Activated CD8-positive, alpha-beta memory T cell treated with anti-CD3 and anti-CD28 coated beads, Interleukin-2, amount 50 U/mL, for 24 hours (primary cell): ENCODE measurements around the gene UNC5A.
"Not testable (repeated sequence)": the region's sequence is repeated elsewhere in the genome, so short reads cannot be mapped to it uniquely, and the experiment has no call there.

Source experiments
- DNase-seq: peaks from one replicate; pipeline ENCODE4 v3.0.0-alpha.2; 2020; ENCODE audit errors: extremely low read depth

The UNC5A gene

DNA sequence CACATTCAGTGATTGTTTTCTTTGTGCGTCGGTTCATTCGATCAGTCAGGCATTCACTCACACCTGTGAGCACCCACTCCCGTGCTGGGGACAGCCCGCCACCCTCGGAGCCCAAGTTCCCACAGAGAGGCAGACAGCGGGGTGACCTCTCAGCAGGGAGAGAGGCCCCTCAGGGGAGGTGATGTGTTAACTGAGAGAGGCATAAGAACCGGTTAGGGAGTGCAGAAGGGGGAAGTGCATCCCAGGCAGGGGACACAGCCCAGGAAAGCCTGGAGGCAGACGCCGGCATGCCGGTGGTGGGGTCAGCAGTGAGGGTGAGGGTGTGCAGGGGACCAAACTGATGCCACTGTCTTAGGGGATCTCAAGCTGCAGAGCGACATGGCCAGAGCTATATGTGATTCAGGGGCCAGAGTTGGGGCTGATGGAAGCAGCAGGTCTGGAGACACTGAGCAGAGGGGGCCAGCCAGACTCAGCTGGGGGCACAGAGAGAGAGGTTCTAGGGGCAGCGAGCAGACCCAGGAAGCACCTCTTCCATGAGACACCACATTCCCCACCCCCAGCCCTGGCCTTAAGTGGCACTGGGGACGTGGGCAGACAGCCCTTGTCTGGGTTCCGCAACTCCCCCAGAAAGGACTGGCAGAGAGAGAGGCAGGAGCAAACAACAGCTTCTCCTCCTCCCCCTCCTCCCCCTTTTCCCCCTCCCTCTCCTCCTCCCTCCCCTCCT is 52.8 kb downstream of the UNC5A start:
- no peak for DNase-seq

DNA sequence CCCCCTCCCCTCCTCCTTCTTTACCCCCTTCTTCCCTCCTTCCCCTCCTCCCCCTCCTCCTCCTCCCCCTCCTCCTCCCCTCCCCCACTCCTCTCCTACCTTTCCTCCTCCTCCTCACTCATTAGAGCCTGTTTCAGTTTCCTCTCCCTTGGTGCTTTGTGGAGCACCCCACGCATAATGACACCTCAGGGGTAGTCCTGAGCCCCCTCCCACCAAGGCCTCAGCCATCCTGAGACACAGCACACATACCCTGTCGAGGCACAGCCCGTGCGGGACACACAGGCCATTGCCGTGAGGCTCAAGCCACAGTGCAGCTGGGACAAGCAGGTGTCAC is 53.4 kb downstream of the UNC5A start:
- no peak for DNase-seq

DNA sequence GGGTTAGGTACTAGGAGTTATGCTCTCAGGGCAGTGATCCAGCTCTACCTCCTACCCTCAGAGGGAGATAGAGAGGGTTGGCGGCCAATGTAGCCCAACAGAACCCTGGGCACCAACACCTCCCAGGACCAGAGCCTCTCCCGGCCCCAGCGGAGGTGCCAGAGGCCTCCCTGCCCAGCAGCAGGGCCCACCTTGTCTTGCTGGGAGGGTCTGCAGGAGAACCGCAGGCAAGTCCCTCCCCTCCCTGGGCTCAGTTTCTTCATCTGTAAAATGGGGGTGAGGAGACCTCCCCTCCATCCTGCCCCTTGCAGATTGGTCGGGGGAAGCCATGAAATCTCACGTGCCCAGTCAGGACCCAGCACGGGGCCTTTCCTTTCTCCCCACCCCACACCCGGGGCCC is 54.4 kb downstream of the UNC5A start:
- no peak for DNase-seq

DNA sequence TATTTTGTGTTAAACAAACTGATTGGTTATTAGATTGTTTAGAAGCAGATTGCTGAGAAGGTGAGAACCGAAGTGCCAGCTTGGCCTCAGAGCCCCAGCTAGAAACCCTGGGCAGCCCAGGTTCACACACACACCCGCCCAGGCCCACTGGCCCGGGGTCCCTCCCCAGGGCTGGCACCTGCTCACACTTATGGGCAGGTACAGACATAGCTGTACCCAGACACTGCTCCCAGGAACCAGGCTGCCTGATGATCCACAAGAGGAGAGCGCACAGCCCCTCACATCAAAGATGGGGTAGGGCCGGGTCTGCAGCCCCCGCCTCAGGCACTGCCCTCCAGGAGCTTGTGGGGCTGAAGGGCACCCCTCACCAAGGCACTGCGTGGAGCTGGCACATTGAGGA is 55.6 kb downstream of the UNC5A start:
- DNase-seq: no peak

DNA sequence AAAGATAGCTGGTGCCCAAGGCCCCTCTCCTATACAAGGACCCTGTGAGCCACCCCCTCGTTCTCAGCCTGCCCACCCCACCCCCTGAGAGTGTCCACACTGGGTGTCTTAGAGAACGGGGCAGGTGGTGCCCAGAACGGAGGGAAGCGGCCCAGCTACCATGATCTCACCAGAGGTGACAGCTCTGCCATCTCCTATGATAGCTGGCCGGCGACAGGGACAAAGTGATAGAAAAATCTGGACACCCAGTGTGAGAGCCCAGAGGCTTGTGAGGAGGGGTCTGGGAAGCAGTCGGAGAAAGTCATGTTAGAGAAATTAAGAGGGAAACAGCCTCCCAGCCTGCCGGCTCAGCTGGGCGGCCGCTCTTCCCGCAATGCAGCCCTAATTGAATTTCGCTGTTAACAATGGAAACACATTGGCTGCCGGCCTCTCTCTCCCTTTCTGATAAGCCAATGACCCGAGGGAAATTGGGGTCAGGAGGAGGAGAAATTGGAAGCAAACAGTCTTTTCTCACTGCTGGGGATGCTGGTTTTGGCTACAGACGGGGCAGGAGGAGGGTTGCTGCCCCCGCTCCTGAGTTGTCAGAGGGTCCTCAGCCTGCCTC is 56.5 kb downstream of the UNC5A start:
- no peak for DNase-seq

DNA sequence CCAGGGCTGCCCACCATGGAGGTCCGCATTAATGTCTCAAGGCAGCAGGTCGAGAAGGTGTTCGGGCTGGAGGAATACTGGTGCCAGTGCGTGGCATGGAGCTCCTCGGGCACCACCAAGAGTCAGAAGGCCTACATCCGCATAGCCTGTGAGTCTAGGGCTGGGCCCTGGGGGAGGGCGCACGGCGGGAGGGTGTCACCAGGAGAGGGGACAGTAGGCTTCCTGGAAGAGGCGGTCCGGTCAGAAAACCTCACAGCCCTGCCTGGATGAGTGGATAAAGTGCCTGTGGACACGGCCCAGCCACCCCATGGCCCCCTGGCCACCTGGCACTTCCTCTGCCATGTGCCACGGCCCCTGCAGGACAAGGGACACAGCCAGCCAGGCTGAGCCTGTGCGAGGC is 57.8 kb downstream of the UNC5A start:
- no peak for DNase-seq

DNA sequence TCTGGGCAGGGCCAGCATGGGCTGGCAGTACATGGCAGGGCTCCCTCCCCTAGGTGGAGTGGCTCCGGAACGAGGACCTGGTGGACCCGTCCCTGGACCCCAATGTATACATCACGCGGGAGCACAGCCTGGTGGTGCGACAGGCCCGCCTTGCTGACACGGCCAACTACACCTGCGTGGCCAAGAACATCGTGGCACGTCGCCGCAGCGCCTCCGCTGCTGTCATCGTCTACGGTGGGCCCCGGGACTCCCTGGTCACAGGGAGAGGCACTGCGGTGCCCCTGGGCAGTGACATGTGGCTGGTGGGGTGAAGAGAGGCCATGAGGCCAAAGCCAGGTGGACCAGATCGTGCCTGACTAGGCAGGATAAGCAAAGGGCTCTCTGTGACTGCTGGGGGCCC is 58.4 kb downstream of the UNC5A start:
- DNase-seq: no peak

DNA sequence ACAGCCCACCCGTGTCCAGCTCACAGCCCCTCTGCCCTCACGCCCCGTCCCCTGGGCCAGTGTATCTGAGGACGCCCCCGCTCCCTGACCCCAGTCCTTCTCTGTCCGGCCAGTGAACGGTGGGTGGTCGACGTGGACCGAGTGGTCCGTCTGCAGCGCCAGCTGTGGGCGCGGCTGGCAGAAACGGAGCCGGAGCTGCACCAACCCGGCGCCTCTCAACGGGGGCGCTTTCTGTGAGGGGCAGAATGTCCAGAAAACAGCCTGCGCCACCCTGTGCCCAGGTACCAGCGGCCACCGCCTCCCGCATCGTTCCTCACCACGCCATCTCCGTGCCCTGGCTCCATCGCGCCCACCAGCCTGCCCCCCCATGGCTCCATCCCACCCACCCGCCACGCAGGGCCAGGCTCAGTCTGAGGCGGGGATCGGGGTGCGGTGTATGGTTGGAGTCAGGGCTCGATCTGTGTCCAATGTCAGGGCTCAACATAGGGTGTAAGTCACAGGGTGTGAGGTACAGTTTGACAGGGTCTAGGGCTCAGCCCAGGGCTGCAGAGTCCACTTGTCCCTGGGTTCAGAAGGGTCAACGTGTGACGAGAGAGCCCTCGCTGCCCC is 59.2 kb downstream of the UNC5A start:
- DNase-seq: no peak

DNA sequence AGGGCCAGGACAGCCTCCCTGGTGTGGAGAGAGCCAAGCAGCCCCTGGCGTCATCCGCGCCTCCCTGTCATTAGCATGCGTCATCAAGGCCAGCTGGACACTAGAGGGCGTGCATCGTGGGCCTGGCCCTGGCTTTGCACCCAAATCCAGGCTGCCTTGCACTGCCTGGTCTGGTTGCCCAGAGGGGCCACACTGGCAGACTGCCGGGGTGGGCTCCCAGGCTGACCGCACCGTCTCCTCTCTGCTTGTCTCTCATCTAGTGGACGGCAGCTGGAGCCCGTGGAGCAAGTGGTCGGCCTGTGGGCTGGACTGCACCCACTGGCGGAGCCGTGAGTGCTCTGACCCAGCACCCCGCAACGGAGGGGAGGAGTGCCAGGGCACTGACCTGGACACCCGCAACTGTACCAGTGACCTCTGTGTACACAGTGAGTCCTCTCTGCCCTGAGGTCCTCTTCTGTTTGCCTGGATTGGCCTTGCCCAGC is 59.8 kb downstream of the UNC5A start:
- no peak for DNase-seq

DNA sequence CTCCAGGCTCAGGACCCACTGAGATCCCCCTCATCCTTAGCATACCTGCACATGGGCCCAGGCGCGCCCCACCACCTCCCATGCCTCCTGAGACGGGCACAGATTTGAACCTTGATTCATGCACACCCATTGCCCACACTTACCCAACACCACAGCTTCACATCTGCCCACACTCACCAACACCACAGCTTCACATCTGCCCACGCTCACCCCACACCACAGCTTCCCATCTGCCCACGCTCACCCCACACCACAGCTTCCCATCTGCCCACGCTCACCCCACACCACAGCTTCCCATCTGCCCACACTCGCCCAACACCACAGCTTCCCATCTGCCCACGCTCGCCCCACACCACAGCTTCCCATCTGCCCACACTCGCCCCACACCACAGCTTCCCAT is 60.3 kb downstream of the UNC5A start:
- DNase-seq: not testable (repeated sequence)

DNA sequence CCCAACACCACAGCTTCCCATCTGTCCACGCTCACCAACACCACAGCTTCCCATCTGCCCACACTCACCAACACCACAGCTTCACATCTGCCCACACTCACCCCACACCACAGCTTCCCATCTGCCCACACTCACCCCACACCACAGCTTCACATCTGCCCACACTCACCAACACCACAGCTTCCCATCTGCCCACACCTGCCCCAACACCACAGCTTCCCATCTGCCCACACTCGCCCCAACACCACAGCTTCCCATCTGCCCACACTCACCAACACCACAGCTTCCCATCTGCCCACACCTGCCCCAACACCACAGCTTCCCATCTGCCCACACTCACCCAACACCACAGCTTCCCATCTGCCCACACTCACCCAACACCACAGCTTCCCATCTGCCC is 62.2 kb downstream of the UNC5A start:
- DNase-seq: not testable (repeated sequence)

DNA sequence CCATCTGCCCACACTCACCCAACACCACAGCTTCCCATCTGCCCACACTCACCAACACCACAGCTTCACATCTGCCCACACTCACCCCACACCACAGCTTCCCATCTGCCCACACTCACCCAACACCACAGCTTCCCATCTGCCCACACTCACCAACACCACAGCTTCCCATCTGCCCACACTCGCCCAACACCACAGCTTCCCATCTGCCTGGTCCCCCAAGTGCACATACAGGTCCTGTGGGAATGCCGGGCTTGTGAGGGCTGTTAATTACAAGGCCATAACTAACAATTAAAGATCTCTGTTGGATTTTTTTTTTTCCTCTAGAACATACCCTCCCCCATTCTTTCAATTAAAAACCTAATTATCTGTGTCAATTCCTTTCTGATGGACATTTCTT is 62.7 kb downstream of the UNC5A start:
- not testable (repeated sequence) for DNase-seq

DNA sequence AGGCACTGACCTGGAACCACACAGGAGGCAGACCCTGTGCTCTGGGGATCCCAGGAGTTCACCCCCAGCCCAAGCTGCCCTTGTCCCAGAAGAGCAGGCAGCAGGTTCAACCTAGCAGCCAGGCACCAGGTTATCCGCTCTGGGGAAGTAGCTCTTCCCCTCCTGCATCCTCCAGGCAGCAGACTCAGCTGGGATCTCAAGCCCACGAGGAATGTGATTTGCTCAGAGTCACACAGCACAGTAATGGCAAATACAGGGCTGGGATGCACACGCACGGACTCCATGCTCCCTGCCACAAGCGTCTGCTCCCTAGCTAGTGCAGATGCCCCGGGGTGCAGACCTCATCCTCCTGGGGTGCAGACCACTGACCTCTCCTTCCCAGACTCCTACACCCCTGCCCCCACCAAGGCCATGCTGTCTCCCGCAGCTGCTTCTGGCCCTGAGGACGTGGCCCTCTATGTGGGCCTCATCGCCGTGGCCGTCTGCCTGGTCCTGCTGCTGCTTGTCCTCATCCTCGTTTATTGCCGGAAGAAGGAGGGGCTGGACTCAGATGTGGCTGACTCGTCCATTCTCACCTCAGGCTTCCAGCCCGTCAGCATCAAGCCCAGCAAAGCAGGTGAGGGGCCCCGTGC is 63.3 kb downstream of the UNC5A start:
- no peak for DNase-seq

DNA sequence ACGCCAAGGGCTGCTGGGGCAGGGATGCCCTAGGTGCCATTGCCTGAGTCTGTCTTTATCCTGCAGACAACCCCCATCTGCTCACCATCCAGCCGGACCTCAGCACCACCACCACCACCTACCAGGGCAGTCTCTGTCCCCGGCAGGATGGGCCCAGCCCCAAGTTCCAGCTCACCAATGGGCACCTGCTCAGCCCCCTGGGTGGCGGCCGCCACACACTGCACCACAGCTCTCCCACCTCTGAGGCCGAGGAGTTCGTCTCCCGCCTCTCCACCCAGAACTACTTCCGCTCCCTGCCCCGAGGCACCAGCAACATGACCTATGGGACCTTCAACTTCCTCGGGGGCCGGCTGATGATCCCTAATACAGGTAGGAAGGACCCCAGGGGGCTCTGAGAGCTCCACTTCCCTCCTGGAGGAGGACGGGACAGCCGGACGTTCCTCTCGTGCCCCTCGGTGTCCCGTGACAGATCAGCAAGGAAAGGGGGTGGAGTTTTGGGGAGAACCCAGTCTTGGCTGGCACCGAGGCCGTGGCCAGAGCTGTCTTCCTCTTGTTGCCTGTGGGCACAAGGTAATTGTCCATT is 63.9 kb downstream of the UNC5A start:
- no peak for DNase-seq

DNA sequence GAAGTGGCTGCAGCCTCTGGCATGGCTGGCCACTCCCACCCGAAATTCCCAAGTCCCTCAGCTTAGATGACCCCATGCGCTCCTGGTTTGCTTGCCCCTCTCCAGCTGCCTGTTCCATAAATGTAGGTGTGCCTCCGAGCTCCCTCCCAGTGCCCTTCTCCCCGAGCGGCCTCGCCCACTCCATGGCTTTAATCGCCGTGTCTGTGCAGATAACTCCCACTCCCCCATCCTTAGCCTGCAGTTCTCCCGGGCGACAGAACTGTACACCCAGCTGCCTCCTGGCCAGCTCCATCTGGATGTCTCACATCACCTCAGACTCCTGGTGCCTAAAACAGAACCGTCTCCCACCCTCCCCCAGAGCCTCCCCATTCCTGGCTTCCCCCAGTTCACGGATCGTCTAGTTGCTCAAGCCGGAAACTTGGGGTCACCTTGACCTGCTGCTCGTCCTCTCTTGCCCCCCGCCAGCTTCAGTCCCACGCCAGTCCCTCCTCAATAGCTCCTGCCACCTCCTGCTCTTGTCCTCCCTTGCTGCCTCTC is 64.7 kb downstream of the UNC5A start:
- DNase-seq: no peak

DNA sequence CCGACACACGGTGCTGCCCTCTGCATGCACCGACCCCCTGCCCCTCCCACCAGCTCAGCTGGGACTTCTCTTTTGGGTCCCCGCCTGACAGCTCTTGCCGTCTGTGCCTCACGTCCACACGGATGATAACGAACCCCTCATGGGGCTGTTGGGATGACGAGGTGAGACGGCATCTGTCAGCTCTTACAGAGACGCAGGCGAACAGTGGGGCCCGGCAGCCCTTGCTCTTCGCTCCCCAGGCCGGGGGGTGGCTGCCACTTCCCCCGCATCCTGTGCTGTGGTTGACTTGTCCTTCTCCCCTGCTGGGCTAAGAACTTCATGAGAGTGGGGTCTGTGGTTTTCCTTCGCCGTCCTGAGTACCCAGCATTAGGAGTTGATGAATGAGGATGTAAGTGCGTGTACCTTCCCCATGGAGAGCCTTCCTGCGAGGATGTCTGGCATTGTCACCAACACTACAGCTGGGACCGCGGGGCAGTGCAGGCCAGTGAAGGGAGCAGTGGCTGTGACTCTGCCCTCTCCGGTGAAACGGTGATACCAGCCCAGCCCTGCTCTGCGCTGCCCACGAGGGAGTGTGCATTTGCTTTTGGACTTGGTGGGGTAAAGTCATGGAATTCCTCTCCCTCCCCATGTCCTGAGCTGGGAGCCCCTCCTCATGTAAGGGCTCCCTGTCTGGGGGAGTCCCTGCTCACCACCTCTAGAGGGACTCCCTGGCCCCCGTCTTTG is 65.6 kb downstream of the UNC5A start:
- DNase-seq: no peak

DNA sequence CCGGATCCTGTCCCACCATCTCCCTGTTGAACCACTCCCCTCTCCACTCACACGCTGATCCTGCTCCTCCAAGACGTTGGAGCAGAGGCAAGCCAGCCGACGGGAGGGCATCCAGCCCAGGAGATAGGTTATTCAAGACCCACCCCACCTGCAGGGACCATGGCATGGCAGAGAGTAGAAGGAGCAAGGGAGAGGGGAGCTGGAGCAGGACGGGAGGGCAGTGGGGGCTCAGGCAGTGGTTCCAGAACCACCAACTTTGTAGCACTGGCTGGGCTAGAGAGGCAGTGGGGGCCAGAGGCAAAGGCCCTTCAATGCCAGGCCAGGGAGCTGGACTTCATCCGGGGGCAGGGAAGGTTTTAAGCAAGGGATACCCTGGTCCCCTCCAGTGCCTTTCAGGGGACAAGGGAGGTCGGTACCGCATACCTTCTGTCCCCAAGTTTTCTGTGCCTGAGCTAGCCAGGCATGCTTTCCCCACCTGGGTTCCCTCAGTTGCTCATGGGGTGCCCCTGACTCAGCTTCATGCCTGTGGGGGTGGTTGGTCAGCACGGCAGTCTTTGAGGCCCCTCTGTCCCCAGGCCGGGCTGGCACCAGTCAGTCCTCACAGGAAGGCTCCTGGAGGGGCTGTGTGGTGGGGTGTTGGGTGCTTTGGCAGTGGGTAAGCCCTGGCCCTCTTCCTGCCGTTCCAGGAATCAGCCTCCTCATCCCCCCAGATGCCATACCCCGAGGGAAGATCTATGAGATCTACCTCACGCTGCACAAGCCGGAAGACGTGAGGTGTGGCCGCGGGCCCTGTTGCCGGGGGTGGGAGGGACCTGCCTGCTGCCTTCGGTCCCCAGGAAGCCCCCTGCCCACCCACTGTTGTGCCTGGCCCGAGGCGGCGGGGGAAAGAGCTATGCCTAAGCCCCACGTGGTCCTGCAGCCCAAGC is 66.4 kb downstream of the UNC5A start:
- DNase-seq: no peak

DNA sequence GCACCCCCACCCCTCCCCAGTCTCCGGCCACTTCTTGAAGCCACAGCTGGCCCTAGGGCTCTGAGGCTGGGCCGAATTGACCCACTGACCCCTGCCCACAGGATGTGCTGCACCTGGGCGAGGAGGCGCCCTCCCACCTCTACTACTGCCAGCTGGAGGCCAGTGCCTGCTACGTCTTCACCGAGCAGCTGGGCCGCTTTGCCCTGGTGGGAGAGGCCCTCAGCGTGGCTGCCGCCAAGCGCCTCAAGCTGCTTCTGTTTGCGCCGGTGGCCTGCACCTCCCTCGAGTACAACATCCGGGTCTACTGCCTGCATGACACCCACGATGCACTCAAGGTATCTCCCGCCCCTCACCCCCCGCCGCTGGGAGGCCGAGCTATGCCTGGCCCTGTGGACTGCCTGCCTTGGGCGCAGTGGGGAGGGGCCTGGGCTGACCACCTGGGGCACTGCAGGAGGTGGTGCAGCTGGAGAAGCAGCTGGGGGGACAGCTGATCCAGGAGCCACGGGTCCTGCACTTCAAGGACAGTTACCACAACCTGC is 67.5 kb downstream of the UNC5A start:
- DNase-seq: no peak

DNA sequence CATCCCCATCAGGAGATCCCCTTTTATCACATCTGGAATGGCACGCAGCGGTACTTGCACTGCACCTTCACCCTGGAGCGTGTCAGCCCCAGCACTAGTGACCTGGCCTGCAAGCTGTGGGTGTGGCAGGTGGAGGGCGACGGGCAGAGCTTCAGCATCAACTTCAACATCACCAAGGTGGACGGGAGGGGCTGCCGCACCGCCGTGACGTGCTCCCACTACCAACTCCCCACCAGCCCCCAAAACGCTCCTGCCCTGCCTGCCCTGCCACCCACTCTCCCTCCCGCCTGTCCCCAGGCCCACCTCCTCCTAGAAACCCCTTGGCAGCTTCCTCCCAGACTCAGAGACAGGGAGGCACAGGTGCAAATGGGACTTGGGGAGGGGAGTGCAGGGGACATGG is 68.1 kb downstream of the UNC5A start:
- no peak for DNase-seq
